Activated CD4-positive, alpha-beta T cell treated with anti-CD3 and anti-CD28 coated beads, Interleukin-2, amount 10 ng/mL, durations not matched to agents 24 days and 14 days (primary cell): ENCODE measurements around the gene PDE1A. TPM values are rescaled to one million over a fixed set of nuclear protein-coding genes. Genes with fewer than 3 reads are reported as not detected.

Experiments
- DNase-seq: peaks from one replicate; pipeline ENCODE4 v3.0.0; 2022
- H3K27ac Mint-ChIP-seq: one replicate; pipeline ENCODE4 v1.8.0; 2022; ENCODE audit warnings: mild to moderate bottlenecking, mixed read lengths
- H3K27me3 Mint-ChIP-seq: one replicate; pipeline ENCODE4 v1.8.0; 2022; ENCODE audit warnings: mixed read lengths
- H3K36me3 Mint-ChIP-seq: one replicate; pipeline ENCODE4 v1.8.0; 2022; ENCODE audit warnings: low read depth, mild to moderate bottlenecking, mixed read lengths
- H3K4me1 Mint-ChIP-seq: one replicate; pipeline ENCODE4 v1.8.0; 2021; ENCODE audit warnings: mixed read lengths
- H3K4me3 Mint-ChIP-seq: one replicate; pipeline ENCODE4 v1.8.0; 2022; ENCODE audit warnings: mild to moderate bottlenecking, moderate library complexity, mixed read lengths
- H3K9me3 Mint-ChIP-seq: one replicate; pipeline ENCODE4 v1.8.0; 2021; ENCODE audit warnings: mixed read lengths
- intact Hi-C: fragments of 100-400 bp; cut with micrococcal nuclease; formaldehyde crosslinking; loops from one replicate; pipeline ENCODE4 v1.15.1; 2023
- total RNA-seq: library from RNA; stranded (reverse); gene quantifications from 2 replicates; pipeline ENCODE4 v1.2.3, GENCODE V29; 2022

Gene PDE1A
- total RNA-seq, 1 donor from 2014 or later, result not detected

- no peaks in the 10 kb centered on the region for H3K36me3 Mint-ChIP-seq
- H3K4me1 Mint-ChIP-seq, result no peaks in the 10 kb centered on the region
- DNase-seq, result no peak
- H3K9me3 Mint-ChIP-seq, result no peaks in the 10 kb centered on the region
- H3K27ac Mint-ChIP-seq, result no peak overlapping the region
- no peaks in the 10 kb centered on the region for H3K27me3 Mint-ChIP-seq
- intact Hi-C loops, result no loop called here
- no peak overlapping the region for H3K4me3 Mint-ChIP-seq
These were observed 66.7 kb downstream of the PDE1A start for GRCh38 chr2:182359990-182360662.

GRCh38 chr2:182359027-182359989 is 67.5 kb downstream of the PDE1A start:
- Mint-ChIP-seq H3K27ac (no peak overlapping the region), H3K4me1 (no peaks in the 10 kb centered on the region), H3K36me3 (no peaks in the 10 kb centered on the region), H3K9me3 (no peaks in the 10 kb centered on the region), H3K27me3 (no peaks in the 10 kb centered on the region), H3K4me3 (no peak overlapping the region)
- no peak for DNase-seq
- intact Hi-C loops, result no loop called here

GRCh38 chr2:182358601-182359000 is 68.2 kb downstream of the PDE1A start:
- H3K4me3 Mint-ChIP-seq, result no peak overlapping the region
- H3K27me3 Mint-ChIP-seq, result no peaks in the 10 kb centered on the region
- H3K9me3 Mint-ChIP-seq, result no peaks in the 10 kb centered on the region
- H3K27ac Mint-ChIP-seq, result no peak overlapping the region
- intact Hi-C loops, result no loop called here
- no peaks in the 10 kb centered on the region for H3K4me1 Mint-ChIP-seq
- no peak for DNase-seq
- H3K36me3 Mint-ChIP-seq, result no peaks in the 10 kb centered on the region

- no peaks in the 10 kb centered on the region for H3K4me1 Mint-ChIP-seq
- H3K27me3 Mint-ChIP-seq, result no peaks in the 10 kb centered on the region
- DNase-seq, result no peak
- no peaks in the 10 kb centered on the region for H3K36me3 Mint-ChIP-seq
- intact Hi-C loops, result no loop called here
- no peak overlapping the region for H3K4me3 Mint-ChIP-seq
- H3K9me3 Mint-ChIP-seq, result no peaks in the 10 kb centered on the region
- no peak overlapping the region for H3K27ac Mint-ChIP-seq
These were observed 71.0 kb downstream of the PDE1A start for GRCh38 chr2:182355815-182356214.

- intact Hi-C loops, result no loop called here
- H3K27ac Mint-ChIP-seq, result no peak overlapping the region
- no peak overlapping the region for H3K4me3 Mint-ChIP-seq
- no peaks in the 10 kb centered on the region for H3K27me3 Mint-ChIP-seq
- no peaks in the 10 kb centered on the region for H3K4me1 Mint-ChIP-seq
- no peaks in the 10 kb centered on the region for H3K36me3 Mint-ChIP-seq
- H3K9me3 Mint-ChIP-seq, result no peaks in the 10 kb centered on the region
- DNase-seq, result no peak
These were observed 75.4 kb downstream of the PDE1A start for GRCh38 chr2:182351427-182351826.

GRCh38 chr2:182349268-182349667 is 77.6 kb downstream of the PDE1A start:
- no peaks in the 10 kb centered on the region for H3K27me3 Mint-ChIP-seq
- no peaks in the 10 kb centered on the region for H3K36me3 Mint-ChIP-seq
- no peak overlapping the region for H3K4me3 Mint-ChIP-seq
- no peak overlapping the region for H3K27ac Mint-ChIP-seq
- H3K9me3 Mint-ChIP-seq, result no peaks in the 10 kb centered on the region
- no peaks in the 10 kb centered on the region for H3K4me1 Mint-ChIP-seq
- intact Hi-C loops, result no loop called here
- DNase-seq, result no peak

GRCh38 chr2:182345384-182345783 is 81.5 kb downstream of the PDE1A start:
- no peak overlapping the region for H3K4me3 Mint-ChIP-seq
- H3K27me3 Mint-ChIP-seq, result no peaks in the 10 kb centered on the region
- H3K27ac Mint-ChIP-seq, result no peak overlapping the region
- no peak for DNase-seq
- H3K36me3 Mint-ChIP-seq, result no peaks in the 10 kb centered on the region
- no peaks in the 10 kb centered on the region for H3K9me3 Mint-ChIP-seq
- H3K4me1 Mint-ChIP-seq, result no peaks in the 10 kb centered on the region
- intact Hi-C loops, result no loop called here

GRCh38 chr2:182330451-182331305 is 96.2 kb downstream of the PDE1A start:
- Mint-ChIP-seq H3K36me3 (no peaks in the 10 kb centered on the region), H3K9me3 (no peaks in the 10 kb centered on the region), H3K4me3 (no peak overlapping the region), H3K27me3 (no peaks in the 10 kb centered on the region), H3K27ac (no peak overlapping the region), H3K4me1 (no peaks in the 10 kb centered on the region)
- no peak for DNase-seq
- intact Hi-C loops, result no loop called here

GRCh38 chr2:182324665-182325064 is 102.2 kb downstream of the PDE1A start:
- Mint-ChIP-seq H3K4me3 (no peak overlapping the region), H3K9me3 (no peaks in the 10 kb centered on the region), H3K27ac (no peak overlapping the region), H3K4me1 (no peaks in the 10 kb centered on the region), H3K36me3 (no peaks in the 10 kb centered on the region), H3K27me3 (no peaks in the 10 kb centered on the region)
- no peak for DNase-seq
- intact Hi-C loops, result no loop called here

- intact Hi-C loops, result no loop called here
- no peak for DNase-seq
- no peak overlapping the region for H3K27ac Mint-ChIP-seq
- no peaks in the 10 kb centered on the region for H3K9me3 Mint-ChIP-seq
- no peaks in the 10 kb centered on the region for H3K36me3 Mint-ChIP-seq
- H3K4me1 Mint-ChIP-seq, result no peaks in the 10 kb centered on the region
- no peak overlapping the region for H3K4me3 Mint-ChIP-seq
- no peaks in the 10 kb centered on the region for H3K27me3 Mint-ChIP-seq
These were observed 105.7 kb downstream of the PDE1A start for GRCh38 chr2:182321096-182321495.

GRCh38 chr2:182319556-182320505 is 107.0 kb downstream of the PDE1A start:
- Mint-ChIP-seq H3K36me3 (no peaks in the 10 kb centered on the region), H3K9me3 (no peaks in the 10 kb centered on the region), H3K27ac (no peak overlapping the region), H3K27me3 (no peaks in the 10 kb centered on the region), H3K4me3 (no peak overlapping the region), H3K4me1 (no peaks in the 10 kb centered on the region)
- intact Hi-C loops, result no loop called here
- DNase-seq, result no peak

GRCh38 chr2:182318466-182319220 is 108.2 kb downstream of the PDE1A start:
- Mint-ChIP-seq H3K4me1 (no peaks in the 10 kb centered on the region), H3K9me3 (no peaks in the 10 kb centered on the region), H3K27ac (no peak overlapping the region), H3K4me3 (no peak overlapping the region), H3K27me3 (no peaks in the 10 kb centered on the region), H3K36me3 (no peaks in the 10 kb centered on the region)
- no peak for DNase-seq
- intact Hi-C loops, result no loop called here
